HG03469 (cell line): Measurements from ENCODE around the gene KIF20B.
A peak's percentile ranks its signal among the peaks of the same experiment; 100 is the strongest.
"Not testable (repeated sequence)": the region's sequence is repeated elsewhere in the genome, so short reads cannot be mapped to it uniquely, and the experiment has no call there.

Experiments
- ATAC-seq: cut with Tn5 transposase; IDR thresholded peaks from one replicate; pipeline ENCODE4 v1.9.1; 2021; ENCODE audit warnings: mild to moderate bottlenecking, moderate library complexity, moderate number of reproducible peaks; ENCODE audit not compliant: unreplicated experiment

KIF20B gene

DNA sequence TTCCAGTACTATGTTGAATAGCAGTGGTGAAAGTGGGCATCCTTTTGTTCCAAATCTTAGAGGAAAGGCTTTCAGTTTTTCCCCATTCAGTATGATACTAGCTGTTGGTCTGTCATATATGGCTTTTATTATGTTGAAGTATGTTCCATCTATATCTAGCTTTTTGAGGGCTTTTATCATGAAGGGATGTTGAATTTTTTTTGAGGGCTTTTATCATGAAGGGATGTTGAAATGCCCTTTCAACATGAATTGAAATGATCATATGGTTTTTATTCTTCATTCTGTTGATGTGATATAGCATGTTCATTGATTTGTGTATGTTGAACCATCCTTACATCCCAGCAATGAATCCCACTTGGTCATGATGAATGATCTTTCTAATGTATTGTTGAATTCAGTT is 75.3 kb downstream of the KIF20B start:
- ATAC-seq: no peak

DNA sequence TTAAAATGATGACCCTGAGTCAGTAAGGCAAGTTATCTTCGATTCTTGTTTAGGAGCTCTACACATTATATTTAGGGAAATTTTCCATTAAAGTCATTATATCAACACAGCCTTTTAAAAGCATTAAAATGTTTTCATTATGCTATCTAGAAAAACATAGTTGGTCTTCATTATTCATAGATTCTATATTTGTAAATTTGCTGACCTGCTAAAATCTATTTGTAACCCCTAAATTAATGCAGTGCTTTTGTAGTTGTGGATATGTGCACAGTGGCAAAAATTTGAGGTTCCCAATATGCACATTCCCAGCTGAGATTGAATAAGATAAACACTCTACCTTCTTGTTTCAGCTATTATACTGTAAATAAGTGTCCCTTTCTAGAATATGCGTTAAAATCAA is 81.1 kb downstream of the KIF20B start:
- no peak for ATAC-seq

DNA sequence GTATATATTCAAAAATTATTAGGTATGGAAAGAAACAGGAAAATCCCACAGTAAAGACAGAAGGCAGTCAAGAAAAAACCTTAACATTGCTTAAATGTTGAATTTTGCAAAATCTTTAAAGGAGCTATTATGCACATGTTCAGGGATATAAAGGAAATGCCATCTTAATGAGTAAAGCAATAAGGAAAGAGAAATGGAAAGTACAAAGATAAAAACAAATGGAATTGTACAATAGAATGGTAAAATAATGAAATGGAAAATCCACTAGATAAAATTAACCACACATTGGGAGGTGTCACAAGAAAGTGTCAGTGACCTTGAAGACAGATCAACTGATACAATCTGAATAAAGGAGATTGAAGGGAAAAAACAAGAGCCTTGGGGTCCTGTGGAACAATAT is 82.0 kb downstream of the KIF20B start:
- ATAC-seq: no peak

DNA sequence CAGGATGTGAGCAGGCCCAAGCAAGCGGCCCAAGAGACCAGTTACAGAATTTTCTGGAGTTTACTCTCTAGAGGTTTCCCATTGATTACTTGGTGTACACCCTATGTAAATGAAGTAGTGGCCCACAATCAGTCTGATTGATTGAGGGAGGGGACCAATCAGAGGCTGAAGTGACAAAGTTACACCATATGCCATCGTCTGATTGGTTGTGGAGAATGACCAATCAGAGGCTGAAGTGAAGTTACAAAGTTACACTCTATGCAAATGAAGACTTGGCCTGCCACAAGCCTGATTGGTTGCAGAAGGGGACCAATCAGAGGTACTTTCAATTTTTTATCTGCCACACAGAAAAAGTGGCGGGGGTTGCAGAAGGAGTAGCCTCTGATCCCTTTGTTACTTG is 83.7 kb downstream of the KIF20B start:
- no peak for ATAC-seq

DNA sequence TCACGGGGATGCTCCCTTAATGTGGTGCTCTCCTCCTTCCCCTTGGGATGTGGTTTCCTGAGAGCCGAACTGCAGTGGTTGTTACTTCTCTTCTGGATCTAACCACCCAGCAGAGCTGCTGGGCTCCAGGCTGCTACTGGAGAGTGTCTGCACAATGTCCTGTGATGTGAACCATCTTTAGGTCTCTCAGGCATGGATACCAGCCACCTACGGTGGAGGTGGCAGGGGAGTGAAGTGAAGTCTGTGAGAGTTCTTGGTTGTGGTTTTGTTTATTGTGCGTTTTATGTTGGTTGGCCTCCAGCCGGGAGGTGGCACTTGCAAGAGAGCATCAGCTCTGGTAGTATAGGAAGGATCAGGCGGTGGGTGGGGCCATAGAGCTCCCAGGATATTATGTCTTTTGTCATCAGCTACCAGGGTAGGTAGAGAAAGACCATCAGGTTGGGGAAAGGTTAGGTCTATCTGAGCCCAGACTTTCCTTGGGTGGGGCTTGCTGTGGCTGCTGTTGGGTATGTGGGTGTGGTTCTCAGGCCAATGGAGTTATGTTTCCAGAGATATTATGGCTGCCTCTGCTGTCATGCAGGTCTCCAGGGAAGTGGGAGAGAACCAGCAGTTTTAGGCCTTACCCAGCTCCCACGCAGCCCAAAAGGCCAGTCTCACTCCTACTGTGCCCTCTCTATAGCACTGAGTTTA is 87.9 kb downstream of the KIF20B start:
- ATAC-seq: no peak

DNA sequence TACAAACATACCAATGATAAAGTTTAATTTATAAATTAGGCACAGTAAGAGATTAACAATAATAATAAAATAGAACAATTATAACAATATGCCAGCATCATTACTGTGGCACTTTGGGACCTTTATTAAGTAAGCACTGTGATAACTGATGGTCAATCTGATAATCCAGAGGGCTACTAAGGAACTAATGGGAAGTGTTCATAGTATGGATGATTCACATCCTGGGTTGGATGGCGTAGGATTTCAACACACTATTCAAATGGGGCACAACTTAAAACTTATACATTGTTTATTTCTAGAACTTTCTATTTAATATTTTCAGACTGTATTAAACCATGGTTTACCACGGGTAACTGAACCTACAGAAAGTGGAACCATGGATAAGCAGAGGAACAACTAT is 90.8 kb downstream of the KIF20B start:
- no peak for ATAC-seq

DNA sequence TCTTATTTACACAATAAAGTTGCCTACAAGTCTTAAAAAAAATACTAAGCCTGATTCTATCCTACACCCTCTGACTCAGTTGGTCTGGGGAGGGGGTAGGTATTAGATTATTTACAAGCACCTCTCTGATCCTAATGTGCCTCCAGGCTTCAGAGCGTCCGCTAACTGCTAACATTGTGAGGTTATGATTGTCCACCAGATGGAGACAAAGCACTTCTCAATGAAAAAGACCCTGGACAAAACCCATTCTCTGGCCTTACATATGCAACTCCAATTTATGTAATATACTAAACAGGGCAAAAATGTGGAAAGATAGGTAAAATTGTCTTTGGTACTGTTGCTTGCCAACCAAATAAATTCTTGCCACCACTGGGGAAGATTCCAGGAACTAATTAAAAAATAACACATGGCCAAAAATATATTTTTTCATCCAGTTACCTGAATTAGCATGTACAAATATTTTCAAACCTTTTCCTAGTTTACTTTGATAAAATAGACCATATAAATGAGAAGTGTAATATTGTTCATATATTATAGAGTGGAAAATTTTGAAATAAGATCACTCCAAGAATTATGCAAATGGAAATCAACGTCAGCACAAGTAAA is 92.4 kb downstream of the KIF20B start:
- peak; percentile 62 for ATAC-seq

DNA sequence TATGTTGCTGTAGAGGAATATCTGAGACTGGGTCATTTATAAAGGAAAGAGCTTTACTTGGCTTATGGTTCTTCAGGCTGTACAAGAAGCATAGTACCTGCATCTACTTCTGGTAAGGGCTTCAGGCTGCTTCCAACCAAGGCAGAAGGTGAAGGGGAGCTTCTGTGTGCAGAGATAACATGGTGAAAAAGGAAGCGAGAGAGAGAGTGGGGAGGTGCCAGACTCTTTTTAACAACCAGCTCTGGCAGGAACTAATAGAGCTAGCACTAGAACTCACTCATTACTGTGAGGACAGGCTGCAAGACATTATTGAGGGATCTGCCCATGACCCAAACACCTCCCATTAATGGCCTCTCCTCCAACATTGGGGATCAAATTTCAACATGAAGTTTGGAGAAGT is 94.5 kb downstream of the KIF20B start:
- peak; percentile 43 for ATAC-seq

DNA sequence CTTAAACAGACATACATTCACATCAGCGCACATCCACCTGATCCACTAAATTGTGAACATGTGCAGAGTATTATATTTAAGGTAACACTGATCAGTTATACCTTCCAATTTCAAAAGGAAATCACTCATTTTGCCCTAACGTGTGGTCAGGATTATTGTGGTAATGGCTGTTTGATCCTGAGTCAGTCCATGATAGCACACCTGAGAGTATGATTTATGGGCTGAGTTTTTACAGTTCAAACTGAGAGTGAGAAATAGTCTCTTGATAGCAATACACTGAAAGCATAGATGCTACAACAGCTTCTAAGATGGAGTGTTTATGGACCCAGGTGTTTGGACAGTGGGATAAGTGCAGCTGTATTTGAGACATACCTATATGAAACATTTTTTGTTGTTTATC is 96.7 kb downstream of the KIF20B start:
- ATAC-seq: no peak

DNA sequence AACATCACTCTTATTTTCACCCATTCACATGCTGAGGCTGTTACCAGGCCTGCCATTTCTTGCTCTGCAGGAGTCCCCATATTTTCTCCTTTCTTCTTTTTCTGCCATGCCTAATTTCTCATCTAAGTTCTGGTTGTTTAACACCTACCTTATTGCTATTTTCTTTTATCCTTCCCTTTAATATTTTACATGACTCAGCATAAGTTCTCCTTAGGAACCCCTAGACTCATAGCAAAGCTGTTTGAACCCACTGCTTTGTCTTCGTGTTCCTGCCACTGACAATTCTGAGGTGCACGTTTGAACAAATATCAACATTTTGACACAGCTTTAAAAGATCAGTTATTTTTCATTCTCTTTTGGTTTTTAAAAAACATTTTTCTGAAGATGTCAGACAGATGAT is 98.2 kb downstream of the KIF20B start:
- ATAC-seq: no peak

DNA sequence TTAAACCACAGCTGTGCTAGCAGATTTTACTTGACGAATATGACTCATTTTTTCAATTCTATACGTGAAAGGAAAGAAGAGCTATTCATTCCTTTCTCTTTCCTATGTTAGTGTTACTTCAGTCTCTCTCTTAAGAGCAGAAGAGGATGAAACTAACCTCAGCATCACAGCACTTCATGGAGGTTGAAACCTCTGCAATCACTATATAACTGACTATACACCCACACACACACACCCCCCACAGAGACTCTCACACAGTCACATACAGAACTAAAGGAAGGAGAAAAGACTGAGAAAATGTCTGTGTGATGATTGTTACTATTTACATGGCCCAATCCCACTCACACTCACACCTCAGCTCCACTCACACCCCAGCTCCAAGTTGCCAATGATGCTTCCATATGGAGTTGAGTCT is 104.2 kb downstream of the KIF20B start:
- peak; percentile 84 for ATAC-seq

DNA sequence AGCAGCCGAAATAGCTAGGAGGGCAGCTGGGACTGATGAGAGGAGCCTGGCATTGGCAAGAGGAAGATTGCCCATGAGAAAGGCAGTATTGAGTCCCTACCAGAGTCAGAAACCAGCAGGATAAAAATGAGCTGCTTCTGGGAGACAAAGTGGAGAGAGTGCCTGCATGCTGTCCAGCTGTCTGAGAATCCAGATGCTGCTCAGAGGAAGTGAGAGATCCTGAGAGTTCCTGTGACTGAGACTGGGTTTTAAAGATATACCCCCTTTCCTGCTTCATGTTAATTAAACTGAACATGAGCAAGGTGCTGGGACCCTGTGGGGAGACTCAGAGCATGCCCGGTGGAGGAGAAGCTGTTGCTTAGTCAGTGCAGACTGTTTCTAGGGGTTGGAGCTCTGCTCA is 107.5 kb downstream of the KIF20B start:
- ATAC-seq: no peak

DNA sequence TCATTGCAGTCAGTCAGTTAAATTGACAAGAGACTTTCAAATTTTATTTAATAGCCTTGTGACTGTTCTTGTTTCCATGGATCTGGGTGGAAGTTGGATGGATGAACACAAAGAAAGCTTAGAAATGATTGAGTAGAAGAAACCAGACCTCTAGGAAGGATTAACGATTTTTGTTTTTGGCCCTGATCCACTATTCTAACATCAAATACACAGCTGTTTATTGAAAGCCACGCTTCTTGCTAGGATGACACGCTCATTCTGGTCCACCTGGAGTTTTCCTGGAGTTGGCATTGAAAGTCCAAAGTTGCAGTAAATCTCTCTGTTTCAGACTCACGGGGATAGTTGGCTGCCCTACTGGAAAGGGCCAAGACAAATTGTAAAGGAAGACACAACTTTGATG is 108.4 kb downstream of the KIF20B start:
- no peak for ATAC-seq

DNA sequence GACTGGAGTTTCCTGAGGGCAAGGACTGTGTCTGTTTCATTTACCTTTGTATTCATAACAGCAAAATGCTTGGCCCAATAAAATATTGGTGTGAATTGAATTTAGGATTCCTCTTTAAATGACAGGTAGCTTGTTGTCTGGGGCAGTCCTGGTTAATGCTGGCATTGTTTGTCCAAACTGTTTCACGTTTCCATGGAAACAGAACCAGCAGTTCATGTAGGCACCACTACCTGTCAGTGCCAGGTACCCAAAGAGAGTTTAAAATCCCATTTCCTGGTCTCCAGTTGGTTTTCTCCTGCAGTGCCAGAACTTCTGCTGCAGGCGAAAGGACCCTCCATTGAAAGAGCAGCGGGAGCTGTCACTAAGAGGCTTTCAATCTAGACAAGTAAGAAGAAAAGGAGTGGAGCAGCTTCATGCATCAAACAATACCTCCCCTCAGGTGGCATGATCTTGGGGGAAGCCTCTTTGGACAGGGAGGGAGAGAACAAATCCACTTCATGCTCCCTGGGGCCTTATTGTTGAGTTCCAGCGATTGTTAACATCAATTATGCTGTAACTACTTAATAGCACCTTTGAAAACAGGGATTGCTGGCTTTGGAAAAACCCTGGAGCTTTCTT is 109.6 kb downstream of the KIF20B start:
- no peak for ATAC-seq

DNA sequence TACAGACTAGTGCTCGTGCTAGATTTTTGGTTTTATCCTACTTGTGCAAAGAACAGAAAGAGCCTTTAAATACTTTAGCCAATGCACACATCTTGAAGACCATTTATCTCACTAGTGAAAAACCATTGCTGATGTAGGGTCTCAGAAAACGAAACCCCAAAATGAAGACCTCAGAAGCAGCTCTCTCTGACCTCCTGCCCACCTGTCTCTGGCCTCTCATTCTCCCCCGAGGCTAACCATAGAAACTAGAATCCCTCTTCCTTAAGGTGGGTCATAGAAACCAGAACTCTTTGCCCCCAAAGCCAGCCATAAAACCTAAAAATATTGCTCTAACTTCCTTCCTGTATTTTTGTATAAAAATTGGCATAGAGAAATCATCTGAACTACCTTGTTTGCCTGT is 112.2 kb downstream of the KIF20B start:
- ATAC-seq: no peak

DNA sequence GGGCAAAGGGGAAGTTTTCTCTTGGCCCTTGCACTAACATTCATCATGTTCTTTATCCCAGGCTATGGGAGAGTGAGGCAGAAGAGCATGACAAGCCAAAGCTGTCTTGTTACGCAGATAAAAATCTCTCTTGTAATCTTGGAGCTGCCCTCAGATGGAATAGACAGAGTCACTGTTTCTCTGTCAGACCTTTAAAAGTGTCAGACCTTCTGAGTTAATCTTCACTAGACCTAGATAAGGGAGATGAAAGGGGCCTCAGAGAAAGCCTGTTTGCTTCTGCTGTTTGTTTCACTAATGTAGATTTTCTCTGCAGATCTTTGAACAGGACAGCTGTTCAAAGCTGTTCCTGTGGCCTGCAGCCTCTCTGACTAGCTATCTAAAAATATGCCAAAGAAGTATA is 112.9 kb downstream of the KIF20B start:
- ATAC-seq: no peak

DNA sequence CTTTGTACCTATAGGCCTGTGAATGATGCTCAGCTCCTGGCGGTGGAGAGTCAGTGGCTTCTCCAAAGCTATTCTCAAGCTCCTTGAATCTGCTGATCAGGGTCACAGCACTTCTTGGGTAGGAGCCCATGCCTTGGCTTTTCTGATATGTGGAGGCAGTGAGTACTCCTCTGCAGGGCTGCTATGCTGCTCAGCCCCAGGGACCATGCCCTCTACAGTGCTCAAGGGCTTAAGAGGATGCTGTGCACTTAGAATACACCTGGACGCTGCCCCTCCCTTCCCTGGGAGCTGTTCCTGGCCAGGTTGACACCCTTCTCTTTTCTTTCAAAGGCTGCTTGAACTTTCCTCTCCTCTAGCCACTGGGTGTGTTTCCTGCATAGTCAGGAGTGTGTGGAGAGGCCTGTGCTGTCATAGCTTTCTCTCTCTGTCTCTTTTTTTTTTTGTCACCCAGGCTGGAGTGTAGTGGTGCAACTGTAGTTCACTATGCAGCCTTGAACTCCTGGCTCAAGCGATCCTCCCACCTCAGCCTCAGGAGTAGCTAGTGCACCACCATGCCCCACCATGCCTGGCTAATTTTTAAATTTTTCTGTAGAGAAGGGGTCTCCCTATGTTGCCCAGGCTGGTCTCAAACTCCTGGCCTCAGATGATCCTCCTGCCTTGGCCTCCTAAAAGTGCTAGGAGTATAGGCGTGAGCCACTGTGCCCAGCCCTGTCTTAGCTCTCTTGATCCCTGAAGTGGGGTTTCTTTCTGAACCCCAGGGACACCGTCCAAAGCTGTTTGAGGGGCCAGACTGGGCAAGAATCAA is 113.9 kb downstream of the KIF20B start:
- ATAC-seq: no peak

DNA sequence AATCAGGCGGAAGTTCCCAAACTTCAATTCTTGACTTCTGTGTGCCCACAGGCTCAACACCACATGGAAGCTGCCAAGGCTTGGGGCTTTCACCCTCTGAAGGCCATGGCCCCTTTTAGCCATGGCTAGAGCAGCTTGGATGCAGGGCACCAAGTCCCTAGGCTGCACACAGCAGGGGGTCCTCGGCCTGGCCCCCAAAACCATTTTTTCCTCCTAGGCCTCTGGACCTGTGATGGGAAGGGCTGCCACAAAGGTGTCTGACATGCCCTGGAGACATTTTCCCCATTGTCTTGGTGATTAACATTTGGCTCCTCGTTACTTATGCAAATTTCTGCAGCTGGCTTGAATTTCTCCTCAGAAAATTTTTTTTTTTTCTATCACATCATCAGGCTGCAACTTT is 117.6 kb downstream of the KIF20B start:
- ATAC-seq: not testable (repeated sequence)
